IMR-90 (cell line): Measurements from ENCODE around the gene COL23A1. TPM values are rescaled to one million over a fixed set of nuclear protein-coding genes. Genes with fewer than 3 reads are reported as not detected.

ENCODE experiments used
- ATAC-seq: fragments of 200-7000 bp; cut with Tn5 transposase; 2 replicates; pipeline ENCODE4 v1.9.1; 2020; ENCODE audit warnings: low read depth, mild to moderate bottlenecking, moderate library complexity
- BruUV-seq: library from RNA; stranded (reverse); fragments of 400-500 nt; replicated peaks from 2 replicates; lab custom pipeline; 2021; lab: Mats Ljungman, UMichigan
- CTCF ChIA-PET: fragments of 300-600 bp; formaldehyde crosslinking; extraction: SDS; loops from one replicate; lab custom pipeline; 2021; ENCODE audit warnings: antibody characterized with exemption; lab: Yijun Ruan, JAX
- POLR2A ChIA-PET: fragments of 300-600 bp; sonication (Branson Sonifier 250); formaldehyde crosslinking; loops from one replicate; lab custom pipeline; 2022; ENCODE audit warnings: antibody characterized with exemption; ENCODE audit not compliant: unreplicated experiment; lab: Charles Lee
- DNase-seq: peaks from one replicate; pipeline ENCODE4 v3.0.0; 2013
- H2AFZ ChIP-seq: replicated peaks from 2 replicates; pipeline ENCODE3; 2013; ENCODE audit warnings: low read length, mild to moderate bottlenecking; ENCODE audit not compliant: poor library complexity
- H2AK5ac ChIP-seq: 2 replicates; pipeline ENCODE4 v1.6.1; 2013; ENCODE audit warnings: low read depth, low read length, inconsistent platforms
- H2AK9ac ChIP-seq: replicated peaks from 2 replicates; pipeline ENCODE3; 2013; ENCODE audit warnings: mild to moderate bottlenecking, low read depth, low read length, moderate library complexity; ENCODE audit not compliant: poor library complexity
- H2BK120ac ChIP-seq: 2 replicates; pipeline ENCODE4 v1.6.1; 2013; ENCODE audit warnings: low read depth, low read length, inconsistent platforms
- H2BK15ac ChIP-seq: 3 replicates; pipeline ENCODE4 v1.6.1; 2013; ENCODE audit warnings: low read depth, low read length, inconsistent platforms
- H2BK20ac ChIP-seq: 2 replicates; pipeline ENCODE4 v1.6.1; 2013; ENCODE audit warnings: low read depth, mild to moderate bottlenecking, inconsistent platforms, low read length, moderate library complexity
- H2BK5ac ChIP-seq: 2 replicates; pipeline ENCODE4 v1.6.1; 2013; ENCODE audit warnings: mild to moderate bottlenecking, low read depth, low read length, inconsistent platforms; ENCODE audit not compliant: poor library complexity, severe bottlenecking
- H3K14ac ChIP-seq: replicated peaks from 2 replicates; pipeline ENCODE4 v1.6.1; 2013; ENCODE audit warnings: low read depth, low read length, inconsistent platforms
- H3K18ac ChIP-seq: 2 replicates; pipeline ENCODE4 v1.6.1; 2013; ENCODE audit warnings: low read depth, low read length, control low read depth
- H3K23ac ChIP-seq: 2 replicates; pipeline ENCODE4 v1.6.1; 2013; ENCODE audit warnings: low read depth, low read length, inconsistent platforms
- H3K27ac ChIP-seq: 2 replicates; pipeline ENCODE4 v1.5.1; 2013; ENCODE audit warnings: mild to moderate bottlenecking, control low read depth, low read length; ENCODE audit not compliant: insufficient read depth
- H3K27me3 ChIP-seq: 2 replicates; pipeline ENCODE4 v1.6.1; 2013; ENCODE audit warnings: low read length; ENCODE audit not compliant: control insufficient read depth, insufficient read depth
- H3K36me3 ChIP-seq: 2 replicates; pipeline ENCODE4 v1.6.1; 2013; ENCODE audit warnings: low read length, mixed read lengths; ENCODE audit not compliant: control insufficient read depth, insufficient read depth
- H3K4ac ChIP-seq: 2 replicates; pipeline ENCODE4 v1.6.1; 2013; ENCODE audit warnings: low read depth, low read length, inconsistent platforms
- H3K4me1 ChIP-seq: 2 replicates; pipeline ENCODE4 v1.6.1; 2013; ENCODE audit warnings: low read length, mixed read lengths; ENCODE audit not compliant: control insufficient read depth, insufficient read depth
- H3K4me2 ChIP-seq: 2 replicates; pipeline ENCODE4 v1.6.1; 2013; ENCODE audit warnings: low read depth, mild to moderate bottlenecking, control low read depth, low read length, moderate library complexity
- H3K4me3 ChIP-seq: 2 replicates; pipeline ENCODE4 v1.5.1; 2013; ENCODE audit warnings: low read depth, mild to moderate bottlenecking, control low read depth, low read length, moderate library complexity; ENCODE audit not compliant: insufficient read depth
- H3K56ac ChIP-seq: 2 replicates; pipeline ENCODE4 v1.6.1; 2013; ENCODE audit warnings: low read length, inconsistent platforms; ENCODE audit not compliant: insufficient read depth; ENCODE audit errors: extremely low read depth
- H3K79me1 ChIP-seq, 2 experiments: 2 replicates each; pipeline ENCODE4 v1.6.1; 2013; ENCODE audit warnings: low read length in 2 of 2, inconsistent platforms in 1 of 2, low read depth in 1 of 2
- H3K9ac ChIP-seq: 2 replicates; pipeline ENCODE4 v1.6.1; 2013; ENCODE audit warnings: low read depth, low read length, control low read depth
- H3K9me1 ChIP-seq: 2 replicates; pipeline ENCODE4 v1.6.1; 2013; ENCODE audit warnings: low read length, inconsistent platforms; ENCODE audit not compliant: insufficient read depth
- H3K9me3 ChIP-seq: 2 replicates; pipeline ENCODE4 v1.6.1; 2013; ENCODE audit warnings: low read length; ENCODE audit not compliant: control insufficient read depth, insufficient read depth
- H4K20me1 ChIP-seq: 2 replicates; pipeline ENCODE4 v1.6.1; 2013; ENCODE audit warnings: low read length, inconsistent platforms; ENCODE audit not compliant: insufficient read depth
- H4K5ac ChIP-seq: 2 replicates; pipeline ENCODE4 v1.6.1; 2013; ENCODE audit warnings: mild to moderate bottlenecking, low read depth, low read length, control low read depth
- H4K8ac ChIP-seq, 2 experiments: 2 replicates each; pipeline ENCODE4 v1.6.1; 2013; ENCODE audit warnings: low read depth in 2 of 2, low read length in 2 of 2, control low read depth in 1 of 2, inconsistent platforms in 1 of 2
- H4K91ac ChIP-seq: 2 replicates; pipeline ENCODE4 v1.6.1; 2013; ENCODE audit warnings: low read depth, low read length, inconsistent platforms; ENCODE audit not compliant: insufficient read depth
- BHLHE40 ChIP-seq: fragments of 150-350 bp; IDR thresholded peaks from 2 replicates; pipeline ENCODE4 v1.6.1; 2016; ENCODE audit warnings: mild to moderate bottlenecking, low read depth, low read length
- CEBPB ChIP-seq: IDR thresholded peaks from 2 replicates; pipeline ENCODE4 v1.6.1; 2012; ENCODE audit warnings: low read depth, low read length, improper control_type of control experiment
- CHD1 ChIP-seq: IDR thresholded peaks from 2 replicates; pipeline ENCODE4 v1.6.1; 2012; ENCODE audit warnings: low read depth, low read length, improper control_type of control experiment
- CTCF ChIP-seq: conservative IDR thresholded peaks from 2 replicates; pipeline ENCODE4 v1.5.1; 2012; ENCODE audit warnings: mild to moderate bottlenecking, low read depth, low read length, improper control_type of control experiment
- ELK1 ChIP-seq: fragments of 150-350 bp; IDR thresholded peaks from 2 replicates; pipeline ENCODE4 v1.6.1; 2016; ENCODE audit warnings: low read depth, mild to moderate bottlenecking, low read length, moderate library complexity, borderline replicate concordance
- FOS ChIP-seq: fragments of 150-350 bp; IDR thresholded peaks from 2 replicates; pipeline ENCODE4 v1.6.1; 2016; ENCODE audit warnings: low read depth, low read length
- MAFK ChIP-seq: IDR thresholded peaks from 2 replicates; pipeline ENCODE4 v1.6.1; 2012; ENCODE audit warnings: low read depth, low read length, improper control_type of control experiment
- MAZ ChIP-seq: IDR thresholded peaks from 2 replicates; pipeline ENCODE4 v1.6.1; 2012; ENCODE audit warnings: low read depth, mild to moderate bottlenecking, low read length, improper control_type of control experiment, moderate library complexity, borderline replicate concordance
- MXI1 ChIP-seq: IDR thresholded peaks from 2 replicates; pipeline ENCODE4 v1.6.1; 2012; ENCODE audit warnings: low read depth, mild to moderate bottlenecking, low read length, moderate library complexity, borderline replicate concordance
- NFE2L2 ChIP-seq: fragments of 150-350 bp; IDR thresholded peaks from 2 replicates; pipeline ENCODE4 v1.6.1; 2016; ENCODE audit warnings: low read depth, mild to moderate bottlenecking, low read length
- POLR2A ChIP-seq: IDR thresholded peaks from 2 replicates; pipeline ENCODE4 v1.6.1; 2012; ENCODE audit warnings: mild to moderate bottlenecking, low read depth, low read length
- RAD21 ChIP-seq: IDR thresholded peaks from 2 replicates; pipeline ENCODE4 v1.6.1; 2012; ENCODE audit warnings: low read length, improper control_type of control experiment
- RCOR1 ChIP-seq: IDR thresholded peaks from 2 replicates; pipeline ENCODE4 v1.6.1; 2012; ENCODE audit warnings: mild to moderate bottlenecking, low read length, improper control_type of control experiment; ENCODE audit not compliant: insufficient replicate concordance
- RFX5 ChIP-seq: IDR thresholded peaks from 2 replicates; pipeline ENCODE4 v1.8.0; 2012; ENCODE audit warnings: low read depth, mild to moderate bottlenecking, low read length, moderate library complexity
- SMC3 ChIP-seq: fragments of 150-350 bp; IDR thresholded peaks from 2 replicates; pipeline ENCODE4 v1.6.1; 2016; ENCODE audit warnings: low read depth, mild to moderate bottlenecking, antibody characterized with exemption, low read length, moderate library complexity
- USF2 ChIP-seq: fragments of 150-350 bp; IDR thresholded peaks from 2 replicates; pipeline ENCODE4 v1.6.1; 2017; ENCODE audit warnings: mild to moderate bottlenecking, antibody characterized with exemption, low read length, low read depth
- WGBS, 2 experiments: methylation state at CpG; one replicate each; pipeline versions ENCODE4 v1.1.5 to v1.1.7; 2013; ENCODE audit warnings: missing lambda C conversion rate in 2 of 2; ENCODE audit not compliant: insufficient read length in 1 of 2; ENCODE audit errors: extremely low coverage in 2 of 2; 5-methylcytosine and 5-hydroxymethylcytosine counted together
- dilution Hi-C: fragments of 300-500 bp; cut with HindIII; formaldehyde crosslinking; loops from one replicate; pipeline ENCODE4 v1.14.3; 2018; ENCODE audit warnings: low sequenced_read_pairs; ENCODE audit not compliant: unreplicated experiment
- in situ Hi-C: fragments of 300-500 bp; cut with MboI; formaldehyde crosslinking; loops from 3 replicates; pipeline ENCODE4 v1.14.3; 2019; ENCODE audit warnings: low sequenced_read_pairs, inconsistent platforms, mixed read lengths
- intact Hi-C: fragments of 100-400 bp; cut with micrococcal nuclease; formaldehyde crosslinking; loops from 2 replicates; pipeline ENCODE4 v1.10.0; 2022
- polyA plus RNA-seq, 3 experiments: library from polyadenylated mRNA; depleted of rRNA; stranded (reverse); fragments of >200 nt; gene quantifications; 2 replicates each; pipeline ENCODE4 v1.2.3, GENCODE V29; 2012; ENCODE audit warnings: low replicate concordance in 1 of 3
- total RNA-seq: library from RNA; depleted of rRNA; stranded (reverse); fragments of >200 nt; gene quantifications from 2 replicates; pipeline ENCODE4 v1.2.3, GENCODE V29; 2012

The COL23A1 gene
- total and polyA plus RNA-seq, 2 of the 4 experiments (the other 2 are of a cell fraction): not detected

- Histone ChIP-seq H2BK15ac (no peak overlapping the region), H2BK120ac (no peak overlapping the region), H3K18ac (no peak overlapping the region), H4K8ac (no peak overlapping the region), H4K20me1 (no peaks in the 10 kb centered on the region), H3K56ac (no peak overlapping the region), H3K27ac (no peak overlapping the region), H2AFZ (no peak overlapping the region), H3K36me3 (no peaks in the 10 kb centered on the region), H3K4ac (no peak overlapping the region), H4K5ac (no peak overlapping the region), H2AK5ac (no peak overlapping the region), H3K27me3 (no peaks in the 10 kb centered on the region), H3K14ac (no peak overlapping the region), H3K79me1 (no peaks in the 10 kb centered on the region), H4K91ac (no peak overlapping the region), H3K4me1 (no peaks in the 10 kb centered on the region), H3K4me2 (no peak overlapping the region), H2AK9ac (no peak overlapping the region), H3K4me3 (no peak overlapping the region), H2BK20ac (no peak overlapping the region), H3K9me1 (no peaks in the 10 kb centered on the region), H3K9ac (no peak overlapping the region), H3K23ac (no peak overlapping the region), H3K9me3 (peaks cover 9% of the 10 kb centered on the region), H2BK5ac (no peak overlapping the region)
- no peak for ATAC-seq
- 68% methylated on average over 3 of the region's 11 CpGs; no CpG with 5 or more reads in 1 of the 2 experiments for WGBS, 2 experiments
- TF ChIP-seq SMC3: no peak
- no peak for TF ChIP-seq MAZ
- TF ChIP-seq RAD21: no peak
- no peak for TF ChIP-seq ELK1
- TF ChIP-seq POLR2A: no peak
- no peak for TF ChIP-seq MAFK
- no peak for TF ChIP-seq RFX5
- no peak for TF ChIP-seq CEBPB
- no peak for TF ChIP-seq MXI1
- TF ChIP-seq BHLHE40: no peak
- no peak for TF ChIP-seq RCOR1
- no peak for TF ChIP-seq NFE2L2
- no peak for TF ChIP-seq CHD1
- no peak for TF ChIP-seq CTCF
- TF ChIP-seq FOS: no peak
- no peak for TF ChIP-seq USF2
- POLR2A ChIA-PET: no interaction called here
- BruUV-seq: no TSS peak
- DNase-seq: no peak
- dilution Hi-C loops (no loop called here), intact Hi-C loops (no loop called here), in situ Hi-C loops (no loop called here)
- CTCF ChIA-PET: no interaction called here
These were observed 276.9 kb downstream of the COL23A1 start for GRCh38 chr5:178313316-178313715.
